Measurements from ENCODE around the gene ABCA4.

ABCA4 gene

DNA sequence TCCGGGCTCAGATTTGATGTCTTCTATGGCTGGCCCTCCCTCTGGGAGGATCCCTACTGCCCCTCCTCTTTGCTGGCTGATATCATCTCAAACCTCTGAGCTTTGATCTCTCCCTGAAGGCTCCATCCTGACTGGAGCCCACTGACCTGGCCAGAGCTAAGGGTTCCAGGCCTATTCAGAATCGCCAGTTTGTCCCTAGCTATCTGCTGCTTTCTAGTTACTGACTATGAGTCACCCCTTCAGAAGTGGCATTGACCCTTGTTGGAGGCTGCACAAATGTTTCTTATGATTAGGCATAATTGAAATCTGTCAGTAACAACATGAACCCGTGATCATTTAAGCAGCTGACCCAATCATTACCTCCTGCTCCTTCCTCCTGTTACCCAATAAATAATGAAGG is 87.1 kb downstream of the ABCA4 start:
- H3K27ac ChIP-seq, result no peak overlapping the region
- peaks cover 17% of the 10 kb centered on the region for H3K27me3 ChIP-seq
- H3K4me3 ChIP-seq (ENCODE audit: low read depth in 1 of 2, low read length in 1 of 2), result no peak overlapping the region
- no peaks in the 10 kb centered on the region for H3K9me3 ChIP-seq
- no peaks in the 10 kb centered on the region for H3K36me3 ChIP-seq
- TF ChIP-seq, protein P1, sequence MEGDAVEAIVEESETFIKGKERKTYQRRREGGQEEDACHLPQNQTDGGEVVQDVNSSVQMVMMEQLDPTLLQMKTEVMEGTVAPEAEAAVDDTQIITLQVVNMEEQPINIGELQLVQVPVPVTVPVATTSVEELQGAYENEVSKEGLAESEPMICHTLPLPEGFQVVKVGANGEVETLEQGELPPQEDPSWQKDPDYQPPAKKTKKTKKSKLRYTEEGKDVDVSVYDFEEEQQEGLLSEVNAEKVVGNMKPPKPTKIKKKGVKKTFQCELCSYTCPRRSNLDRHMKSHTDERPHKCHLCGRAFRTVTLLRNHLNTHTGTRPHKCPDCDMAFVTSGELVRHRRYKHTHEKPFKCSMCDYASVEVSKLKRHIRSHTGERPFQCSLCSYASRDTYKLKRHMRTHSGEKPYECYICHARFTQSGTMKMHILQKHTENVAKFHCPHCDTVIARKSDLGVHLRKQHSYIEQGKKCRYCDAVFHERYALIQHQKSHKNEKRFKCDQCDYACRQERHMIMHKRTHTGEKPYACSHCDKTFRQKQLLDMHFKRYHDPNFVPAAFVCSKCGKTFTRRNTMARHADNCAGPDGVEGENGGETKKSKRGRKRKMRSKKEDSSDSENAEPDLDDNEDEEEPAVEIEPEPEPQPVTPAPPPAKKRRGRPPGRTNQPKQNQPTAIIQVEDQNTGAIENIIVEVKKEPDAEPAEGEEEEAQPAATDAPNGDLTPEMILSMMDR (IDR thresholded peaks at IDR 0.05), result no peak
- H3K4me1 ChIP-seq (ENCODE audit: control insufficient read depth in 1 of 2, insufficient read depth in 1 of 2, low read depth in 1 of 2, low read length in 1 of 2), result peaks cover 0 to 13% of the 10 kb centered on the region in 2 experiments

DNA sequence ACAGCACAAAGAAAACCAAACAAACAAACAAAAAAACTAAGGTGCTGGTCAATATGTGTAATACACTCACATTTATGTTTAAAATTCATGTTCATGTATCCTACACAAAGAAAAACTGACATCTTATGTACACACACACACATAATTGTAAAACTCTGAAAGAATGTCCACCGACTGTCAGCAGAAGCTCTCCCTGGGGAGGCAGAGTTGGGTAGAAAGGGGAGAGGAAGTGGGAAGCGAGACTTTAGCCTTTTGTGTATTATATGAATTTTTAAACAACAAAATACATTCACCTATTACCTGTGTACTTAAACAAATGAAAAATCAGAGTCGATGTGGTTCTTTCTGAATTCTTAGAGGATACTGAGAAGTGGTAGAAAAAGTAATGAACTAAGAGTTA is 88.3 kb downstream of the ABCA4 start:
- H3K36me3 ChIP-seq, result no peaks in the 10 kb centered on the region
- peaks cover 0 to 8% of the 10 kb centered on the region in 2 experiments for H3K4me1 ChIP-seq (ENCODE audit: control insufficient read depth in 1 of 2, insufficient read depth in 1 of 2, low read depth in 1 of 2, low read length in 1 of 2)
- H3K4me3 ChIP-seq (ENCODE audit: low read depth in 1 of 2, low read length in 1 of 2), result no peak overlapping the region
- H3K9me3 ChIP-seq, result no peaks in the 10 kb centered on the region
- H3K27me3 ChIP-seq, result peaks cover 6% of the 10 kb centered on the region
- no peak overlapping the region for H3K27ac ChIP-seq
- TF ChIP-seq, protein P1 (IDR thresholded peaks at IDR 0.05), result no peak

GRCh38 chr1:94031591-94031990 is 89.4 kb downstream of the ABCA4 start:
- H3K36me3 ChIP-seq, result no peaks in the 10 kb centered on the region
- peaks cover 5% of the 10 kb centered on the region for H3K27me3 ChIP-seq
- TF ChIP-seq, protein P1 (IDR thresholded peaks at IDR 0.05), result no peak
- H3K9me3 ChIP-seq, result no peaks in the 10 kb centered on the region
- no peaks in the 10 kb centered on the region for H3K4me1 ChIP-seq (ENCODE audit: control insufficient read depth in 1 of 2, insufficient read depth in 1 of 2, low read depth in 1 of 2, low read length in 1 of 2)
- no peak overlapping the region for H3K4me3 ChIP-seq (ENCODE audit: low read depth in 1 of 2, low read length in 1 of 2)
- H3K27ac ChIP-seq, result no peak overlapping the region

DNA sequence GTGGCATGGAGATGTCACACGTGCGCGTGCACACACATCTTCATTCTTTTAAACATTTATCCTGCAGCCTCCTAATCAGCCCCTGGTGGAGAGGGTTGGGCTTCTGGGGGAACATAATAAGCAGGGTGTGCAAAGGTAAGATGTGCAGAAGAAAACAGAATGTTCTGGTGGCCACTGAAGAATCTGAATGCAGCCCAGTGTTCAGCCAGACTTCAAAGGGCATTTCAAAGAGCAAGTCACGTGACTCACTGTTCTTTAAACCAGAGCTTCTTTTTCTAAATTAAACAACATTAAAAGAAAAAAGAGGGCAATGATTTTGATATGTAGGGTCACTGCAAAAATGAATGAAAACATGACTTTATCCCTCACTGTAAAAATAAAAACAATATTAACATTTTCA is 89.8 kb downstream of the ABCA4 start:
- no peaks in the 10 kb centered on the region for H3K4me1 ChIP-seq (ENCODE audit: control insufficient read depth in 1 of 2, insufficient read depth in 1 of 2, low read depth in 1 of 2, low read length in 1 of 2)
- H3K36me3 ChIP-seq, result no peaks in the 10 kb centered on the region
- no peak overlapping the region for H3K4me3 ChIP-seq (ENCODE audit: low read depth in 1 of 2, low read length in 1 of 2)
- H3K27me3 ChIP-seq, result peaks cover 5% of the 10 kb centered on the region
- TF ChIP-seq, protein P1 (IDR thresholded peaks at IDR 0.05), result no peak
- no peaks in the 10 kb centered on the region for H3K9me3 ChIP-seq
- H3K27ac ChIP-seq, result no peak overlapping the region

GRCh38 chr1:94029130-94029993 is 91.6 kb downstream of the ABCA4 start:
- H3K27me3 ChIP-seq, result peaks cover 5% of the 10 kb centered on the region

More at GRCh38 chr1:94029130-94029993, 91.6 kb downstream of the ABCA4 start:
- Histone ChIP-seq H3K27ac (no peak overlapping the region), H3K4me1 (ENCODE audit: control insufficient read depth in 1 of 2, insufficient read depth in 1 of 2, low read depth in 1 of 2, low read length in 1 of 2) (no peaks in the 10 kb centered on the region), H3K4me3 (ENCODE audit: low read depth in 1 of 2, low read length in 1 of 2) (no peak overlapping the region), H3K36me3 (no peaks in the 10 kb centered on the region), H3K9me3 (no peaks in the 10 kb centered on the region)
- TF ChIP-seq, protein P1 (IDR thresholded peaks at IDR 0.05), result no peak

Measured in neutrophil (primary cell).